K562 (cell line): Measurements from ENCODE around the gene FUNDC2. TPM values are rescaled to one million over a fixed set of nuclear protein-coding genes. Genes with fewer than 3 reads are reported as not detected.
A peak's percentile ranks its signal among the peaks of the same experiment; 100 is the strongest.

Experiments used
- CBX8 ChIP-seq: fragments of 200-600 bp; sonication (generic); IDR thresholded peaks from 2 replicates; pipeline ENCODE4 v1.6.1; 2012; ENCODE audit warnings: borderline replicate concordance, mixed run types, low read depth, mild to moderate bottlenecking, moderate library complexity, mixed read lengths, low read length, control low read depth, inconsistent platforms; ENCODE audit not compliant: poor library complexity, severe bottlenecking; ENCODE audit errors: extremely low read depth
- ETV5 ChIP-seq: sonication (generic); formaldehyde crosslinking; IDR thresholded peaks from 2 replicates; pipeline ENCODE4 v1.4.0; 2020; ENCODE audit warnings: low read depth, mild to moderate bottlenecking, missing genetic modification reagents
- HMG20A ChIP-seq: fragments of 450-650 bp; formaldehyde crosslinking; conservative IDR thresholded peaks from 2 replicates; pipeline ENCODE4 v1.4.0; 2020; ENCODE audit warnings: mild to moderate bottlenecking, mixed read lengths
- L3MBTL2 ChIP-seq: fragments of 450-650 bp; IDR thresholded peaks from 2 replicates; pipeline ENCODE4 v1.6.1; 2016; ENCODE audit warnings: mild to moderate bottlenecking, moderate library complexity
- PURB ChIP-seq: sonication (generic); formaldehyde crosslinking; IDR thresholded peaks from 2 replicates; pipeline ENCODE4 v1.9.0; 2021; ENCODE audit warnings: low read depth, mild to moderate bottlenecking, missing genetic modification reagents
- RBM39 ChIP-seq: fragments of 200-400 bp; formaldehyde crosslinking; optimal IDR thresholded peaks from 2 replicates; pipeline ENCODE3; 2018; ENCODE audit warnings: low read depth, low read length
- SRSF1 ChIP-seq: fragments of 200-400 bp; formaldehyde crosslinking; IDR thresholded peaks from 2 replicates; pipeline ENCODE4 v1.6.1; 2017; ENCODE audit warnings: mild to moderate bottlenecking, low read depth, low read length, moderate library complexity
- XRCC4 ChIP-seq: IDR thresholded peaks from one replicate; pipeline ENCODE4 v1.6.1; 2011; ENCODE audit not compliant: insufficient read depth, insufficient read length; ENCODE audit errors: extremely low read depth
- ZFP36 ChIP-seq: fragments of 150-350 bp; IDR thresholded peaks from 2 replicates; pipeline ENCODE4 v1.6.1; 2018; ENCODE audit warnings: low read length, low read depth; ENCODE audit not compliant: partially characterized antibody
- polyA plus RNA-seq, 8 experiments: library from polyadenylated mRNA; depleted of rRNA in 4 of 8; stranded (reverse) in 5 of 8; unstranded in 3 of 8; fragments of >200 nt; fragmentation: Nextera tagmentation in 2 of 8; fragmentation: Illumina TruSeq in 1 of 8; extraction: Ambion mirVana in 2 of 8; extraction: Trizol in 1 of 8; gene quantifications; 2 replicates each; pipeline versions ENCODE4 v1.2.1 to v1.2.3, GENCODE V29; 2011 to 2014; ENCODE audit warnings: inconsistent platforms in 1 of 8, missing spikeins in 1 of 8
- total RNA-seq, 7 experiments: library from RNA; depleted of rRNA in 6 of 7; stranded (reverse); fragments of >200 nt in 6 of 7; fragmentation: Illumina TruSeq in 2 of 7; extraction: Trizol in 2 of 7; gene quantifications; 2 replicates each; pipeline versions ENCODE4 v1.2.1 to v1.2.3, GENCODE V29; 2011 to 2021; ENCODE audit warnings: low replicate concordance in 1 of 7
- TF ChIP-seq, protein P1 (sequence below), 2 experiments: fragments of 450-650 bp in 1 of 2; sonication (generic) in 1 of 2; formaldehyde crosslinking in 1 of 2; IDR thresholded peaks in 1 of 2; conservative IDR thresholded peaks in 1 of 2; 2 replicates each; pipeline versions ENCODE4 v1.6.1 to v1.8.1; 2016 to 2023; ENCODE audit warnings: mild to moderate bottlenecking in 2 of 2, moderate library complexity in 2 of 2, inconsistent platforms in 1 of 2, missing genetic modification reagents in 1 of 2
- TF ChIP-seq, protein P2 (sequence below): fragments of 200-800 bp; sonication (Bioruptor generic); IDR thresholded peaks from 2 replicates; pipeline ENCODE4 v1.6.1; 2017; ENCODE audit warnings: missing genetic modification characterization, missing compliant biosample characterization
- TF ChIP-seq, protein P3 (sequence below), 2 experiments: fragments of 450-650 bp; formaldehyde crosslinking in 1 of 2; IDR thresholded peaks; 2 replicates each; pipeline versions ENCODE4 v1.4.0 to v1.6.1; 2014 to 2020; ENCODE audit warnings: mild to moderate bottlenecking in 2 of 2, borderline replicate concordance in 1 of 2, low read depth in 1 of 2
- TF ChIP-seq, protein P4 (sequence below): conservative IDR thresholded peaks from 2 replicates; pipeline ENCODE4 v1.6.1; 2011; ENCODE audit warnings: low read depth, mild to moderate bottlenecking, low read length; ENCODE audit not compliant: control insufficient read depth

Gene FUNDC2
- total and polyA plus RNA-seq, 9 of the 15 experiments (the other 6 are each of a cell fraction or from before 2014, with no cell fraction given), result 50.6 to 235 (median 123) TPM

DNA sequence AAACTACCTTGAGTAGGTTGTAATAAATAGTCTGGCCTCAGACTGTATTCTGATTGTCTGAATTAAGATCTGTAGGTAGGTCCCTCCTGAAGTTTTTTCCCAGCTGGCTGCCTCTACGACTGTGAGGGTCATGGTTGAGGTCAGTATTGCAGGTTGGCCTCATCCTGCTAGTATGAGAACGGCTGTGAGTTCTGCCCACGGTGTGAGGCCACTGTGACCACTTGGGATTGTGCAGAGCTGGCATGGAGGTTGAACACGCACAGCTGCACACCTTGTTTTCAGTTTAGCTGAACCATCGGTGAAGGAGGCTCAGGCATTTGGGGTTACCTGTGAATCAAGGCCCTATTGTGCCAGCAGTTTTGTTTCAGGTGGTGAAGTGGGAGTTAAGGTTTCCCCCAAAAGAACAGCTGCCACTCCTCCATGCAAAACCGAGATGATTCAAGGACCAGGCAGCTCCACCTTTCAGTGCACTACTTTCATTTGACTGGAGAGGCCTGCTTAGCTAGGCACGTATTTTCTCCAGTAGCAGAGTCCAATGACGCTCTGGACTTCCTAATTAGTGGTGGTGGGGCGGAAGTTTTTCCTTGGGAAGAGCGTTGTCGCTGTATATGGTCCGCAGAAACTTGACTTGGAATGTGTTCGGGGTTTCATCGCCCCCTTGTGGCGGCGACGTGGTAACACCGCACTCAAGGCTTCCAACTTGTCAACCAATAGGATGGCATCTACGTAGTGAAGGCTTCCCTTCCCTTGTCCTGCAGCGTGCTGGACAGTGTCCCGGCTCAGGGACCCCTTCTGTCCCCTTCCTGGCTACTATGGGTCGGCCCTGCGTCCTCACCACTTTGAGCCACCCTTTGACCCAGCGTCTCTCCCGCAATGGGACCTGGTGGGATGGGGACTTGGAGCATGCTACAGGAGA, 30.5 kb downstream of the FUNDC2 start (continued):
- TF ChIP-seq, protein P1, sequence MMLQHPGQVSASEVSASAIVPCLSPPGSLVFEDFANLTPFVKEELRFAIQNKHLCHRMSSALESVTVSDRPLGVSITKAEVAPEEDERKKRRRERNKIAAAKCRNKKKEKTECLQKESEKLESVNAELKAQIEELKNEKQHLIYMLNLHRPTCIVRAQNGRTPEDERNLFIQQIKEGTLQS (IDR thresholded peaks at IDR 0.05), result no peak
- TF ChIP-seq, protein P1 (CRISPR knock-in tag; conservative IDR thresholded peaks at IDR 0.05), result no peak
- TF ChIP-seq ETV5 (no peak), HMG20A (CRISPR knock-in tag) (no peak), ZFP36 (no peak), XRCC4 (no peak), SRSF1 (no peak), PURB (CRISPR knock-in tag) (no peak), L3MBTL2 (no peak), RBM39 (no peak), CBX8 (no peak)
- TF ChIP-seq, protein P2, sequence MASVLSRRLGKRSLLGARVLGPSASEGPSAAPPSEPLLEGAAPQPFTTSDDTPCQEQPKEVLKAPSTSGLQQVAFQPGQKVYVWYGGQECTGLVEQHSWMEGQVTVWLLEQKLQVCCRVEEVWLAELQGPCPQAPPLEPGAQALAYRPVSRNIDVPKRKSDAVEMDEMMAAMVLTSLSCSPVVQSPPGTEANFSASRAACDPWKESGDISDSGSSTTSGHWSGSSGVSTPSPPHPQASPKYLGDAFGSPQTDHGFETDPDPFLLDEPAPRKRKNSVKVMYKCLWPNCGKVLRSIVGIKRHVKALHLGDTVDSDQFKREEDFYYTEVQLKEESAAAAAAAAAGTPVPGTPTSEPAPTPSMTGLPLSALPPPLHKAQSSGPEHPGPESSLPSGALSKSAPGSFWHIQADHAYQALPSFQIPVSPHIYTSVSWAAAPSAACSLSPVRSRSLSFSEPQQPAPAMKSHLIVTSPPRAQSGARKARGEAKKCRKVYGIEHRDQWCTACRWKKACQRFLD (CRISPR knock-in tag), result no peak
- TF ChIP-seq, protein P3, sequence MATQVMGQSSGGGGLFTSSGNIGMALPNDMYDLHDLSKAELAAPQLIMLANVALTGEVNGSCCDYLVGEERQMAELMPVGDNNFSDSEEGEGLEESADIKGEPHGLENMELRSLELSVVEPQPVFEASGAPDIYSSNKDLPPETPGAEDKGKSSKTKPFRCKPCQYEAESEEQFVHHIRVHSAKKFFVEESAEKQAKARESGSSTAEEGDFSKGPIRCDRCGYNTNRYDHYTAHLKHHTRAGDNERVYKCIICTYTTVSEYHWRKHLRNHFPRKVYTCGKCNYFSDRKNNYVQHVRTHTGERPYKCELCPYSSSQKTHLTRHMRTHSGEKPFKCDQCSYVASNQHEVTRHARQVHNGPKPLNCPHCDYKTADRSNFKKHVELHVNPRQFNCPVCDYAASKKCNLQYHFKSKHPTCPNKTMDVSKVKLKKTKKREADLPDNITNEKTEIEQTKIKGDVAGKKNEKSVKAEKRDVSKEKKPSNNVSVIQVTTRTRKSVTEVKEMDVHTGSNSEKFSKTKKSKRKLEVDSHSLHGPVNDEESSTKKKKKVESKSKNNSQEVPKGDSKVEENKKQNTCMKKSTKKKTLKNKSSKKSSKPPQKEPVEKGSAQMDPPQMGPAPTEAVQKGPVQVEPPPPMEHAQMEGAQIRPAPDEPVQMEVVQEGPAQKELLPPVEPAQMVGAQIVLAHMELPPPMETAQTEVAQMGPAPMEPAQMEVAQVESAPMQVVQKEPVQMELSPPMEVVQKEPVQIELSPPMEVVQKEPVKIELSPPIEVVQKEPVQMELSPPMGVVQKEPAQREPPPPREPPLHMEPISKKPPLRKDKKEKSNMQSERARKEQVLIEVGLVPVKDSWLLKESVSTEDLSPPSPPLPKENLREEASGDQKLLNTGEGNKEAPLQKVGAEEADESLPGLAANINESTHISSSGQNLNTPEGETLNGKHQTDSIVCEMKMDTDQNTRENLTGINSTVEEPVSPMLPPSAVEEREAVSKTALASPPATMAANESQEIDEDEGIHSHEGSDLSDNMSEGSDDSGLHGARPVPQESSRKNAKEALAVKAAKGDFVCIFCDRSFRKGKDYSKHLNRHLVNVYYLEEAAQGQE (IDR thresholded peaks at IDR 0.05; ENCODE audit: borderline replicate concordance), result peak; percentile 82
- TF ChIP-seq, protein P3 (CRISPR knock-in tag; IDR thresholded peaks at IDR 0.05; ENCODE audit: low read depth), result no peak
- TF ChIP-seq, protein P4, sequence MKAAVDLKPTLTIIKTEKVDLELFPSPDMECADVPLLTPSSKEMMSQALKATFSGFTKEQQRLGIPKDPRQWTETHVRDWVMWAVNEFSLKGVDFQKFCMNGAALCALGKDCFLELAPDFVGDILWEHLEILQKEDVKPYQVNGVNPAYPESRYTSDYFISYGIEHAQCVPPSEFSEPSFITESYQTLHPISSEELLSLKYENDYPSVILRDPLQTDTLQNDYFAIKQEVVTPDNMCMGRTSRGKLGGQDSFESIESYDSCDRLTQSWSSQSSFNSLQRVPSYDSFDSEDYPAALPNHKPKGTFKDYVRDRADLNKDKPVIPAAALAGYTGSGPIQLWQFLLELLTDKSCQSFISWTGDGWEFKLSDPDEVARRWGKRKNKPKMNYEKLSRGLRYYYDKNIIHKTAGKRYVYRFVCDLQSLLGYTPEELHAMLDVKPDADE, result no peak
